ENCODE measurements around the gene AFF2.

Gene AFF2

GRCh38 chrX:148536961-148537360 lies 36.5 kb downstream of the AFF2 start:
- no peak for DNase-seq (ENCODE audit: low read depth in 2 of 2)

DNA sequence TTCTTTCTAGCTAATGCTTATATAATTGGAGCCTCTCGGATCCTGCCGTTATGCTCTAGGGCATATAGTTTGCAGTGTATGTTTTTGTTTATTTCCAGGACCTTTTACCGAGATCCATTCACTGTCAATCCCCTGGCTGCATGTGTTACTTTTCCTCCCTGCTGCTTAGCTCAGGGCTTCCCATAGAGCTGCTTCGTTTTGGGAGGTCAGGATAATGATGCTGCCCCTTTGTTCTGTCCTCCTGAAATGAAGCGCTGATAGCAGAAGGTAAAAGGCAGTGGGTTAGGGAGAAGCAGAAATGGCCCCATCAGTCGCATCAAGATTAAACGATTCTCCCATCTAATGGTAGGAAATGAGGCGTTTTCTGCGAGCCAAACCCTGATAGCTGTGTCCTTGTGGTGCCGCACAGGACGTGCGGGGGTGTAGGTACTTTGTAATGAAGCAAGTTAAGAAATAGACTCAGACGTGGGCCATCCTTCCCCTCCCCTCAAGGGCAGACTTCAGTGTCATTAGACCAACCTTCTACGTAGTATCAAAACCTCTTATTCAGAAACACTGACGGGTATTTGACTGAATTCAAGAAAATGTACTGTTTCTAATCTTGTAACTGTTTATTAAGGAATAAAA lies 37.3 kb downstream of the AFF2 start:
- no peak for DNase-seq (ENCODE audit: low read depth in 2 of 2)

DNA sequence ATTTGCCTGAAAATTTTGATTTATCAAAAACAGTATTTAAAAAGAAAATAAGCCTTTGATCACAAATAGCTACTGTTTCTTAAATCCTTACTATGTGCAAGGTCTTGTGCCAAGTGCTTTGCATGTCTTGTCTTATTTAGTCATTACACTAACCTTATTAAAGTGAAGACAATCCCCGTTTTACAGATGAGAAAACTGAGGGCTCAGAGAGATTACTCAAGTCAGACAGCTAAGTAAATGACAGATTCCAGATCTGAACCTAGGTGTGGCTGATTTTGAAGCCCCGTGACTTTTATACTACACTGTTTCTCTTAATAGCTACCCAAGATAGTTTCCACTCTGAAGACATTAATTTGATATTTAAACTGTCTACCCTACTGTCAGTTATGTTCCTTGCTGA lies 38.2 kb downstream of the AFF2 start:
- DNase-seq (ENCODE audit: low read depth in 2 of 2), result no peak

- no peak for DNase-seq (ENCODE audit: low read depth in 2 of 2)
These were observed 39.7 kb downstream of the AFF2 start for GRCh38 chrX:148540114-148540513.

DNA sequence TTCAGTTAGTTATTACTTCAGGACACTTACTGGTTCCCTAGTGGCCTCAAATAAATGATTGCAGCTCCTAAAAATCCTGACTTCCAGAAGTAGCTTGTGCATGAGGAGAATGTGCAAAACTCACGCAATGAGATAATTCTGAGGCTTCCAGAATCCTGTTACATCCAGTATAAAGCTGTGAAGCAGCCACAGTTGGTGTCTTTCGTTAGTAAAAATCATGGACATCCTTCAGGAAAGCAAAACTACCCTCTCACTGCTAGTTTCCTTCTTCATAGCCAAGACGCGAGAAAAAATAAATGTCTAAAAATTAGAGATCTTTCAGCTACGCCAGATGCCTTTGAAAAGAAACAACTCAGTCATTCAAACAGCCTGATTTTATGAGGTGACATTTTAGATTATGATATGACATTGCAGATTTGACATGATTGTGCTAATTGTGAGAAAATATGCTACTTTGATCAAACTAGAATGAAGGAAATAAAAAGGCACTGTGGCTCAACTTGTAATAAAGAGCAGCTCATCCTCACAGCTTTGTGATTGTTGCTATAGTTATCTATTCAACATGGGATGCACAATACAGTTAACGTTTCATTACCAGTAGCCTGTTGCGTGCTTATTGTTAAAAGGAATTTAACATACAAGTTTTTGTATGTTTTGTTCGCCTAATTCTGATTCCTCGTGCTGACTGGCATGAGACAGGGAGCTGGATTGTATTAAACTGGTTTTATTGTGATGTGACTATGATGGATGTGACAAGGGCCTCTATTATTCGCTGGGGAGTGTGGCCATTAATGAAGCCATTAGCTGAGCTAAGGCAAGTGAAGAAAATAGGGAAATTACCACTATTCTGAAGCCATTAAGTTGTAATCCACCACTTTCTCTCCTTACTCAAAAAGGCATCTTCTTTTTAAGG lies 40.5 kb downstream of the AFF2 start:
- DNase-seq (ENCODE audit: low read depth in 2 of 2), result no peak

GRCh38 chrX:148541584-148541940 lies 41.1 kb downstream of the AFF2 start:
- DNase-seq (ENCODE audit: low read depth in 2 of 2), result no peak

DNA sequence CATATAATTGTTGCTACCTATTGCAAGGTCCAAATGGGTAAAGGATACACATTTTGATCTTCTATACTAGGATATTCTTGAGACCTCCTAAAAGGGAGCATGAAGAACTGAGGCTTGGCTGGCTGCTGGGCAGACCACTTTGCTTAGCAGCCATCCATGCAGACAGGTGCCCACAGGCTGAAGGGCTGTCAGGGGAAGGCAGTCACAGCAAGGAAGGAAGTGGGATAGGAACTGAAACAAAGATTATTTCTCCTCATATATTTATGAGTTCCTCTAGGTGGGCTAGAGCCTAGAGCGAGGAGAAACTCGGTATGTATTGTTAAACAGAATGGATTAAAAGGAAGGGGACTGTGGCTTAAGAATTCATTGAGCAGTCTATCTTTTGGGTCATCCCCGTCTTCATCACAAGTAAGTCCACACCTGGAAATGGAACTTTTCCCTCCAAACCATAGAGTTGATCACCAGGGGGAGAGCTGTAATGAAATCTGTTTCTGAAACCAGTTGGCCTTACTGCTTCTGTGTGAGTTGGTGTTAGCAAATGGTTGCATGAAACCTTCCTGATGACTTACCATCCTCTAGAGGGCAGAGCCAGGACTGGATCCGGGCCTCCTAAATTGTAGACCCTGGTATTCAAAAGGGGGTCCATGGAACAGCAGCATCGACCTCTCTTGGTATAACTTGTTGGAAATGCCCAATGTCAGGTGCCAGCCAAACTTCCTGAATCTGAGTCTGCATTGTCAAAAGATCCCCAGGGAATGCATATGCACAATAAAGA lies 42.3 kb downstream of the AFF2 start:
- no peak for DNase-seq (ENCODE audit: low read depth in 2 of 2)

GRCh38 chrX:148552775-148553174 lies 52.4 kb downstream of the AFF2 start:
- no peak for DNase-seq (ENCODE audit: low read depth in 2 of 2)

DNA sequence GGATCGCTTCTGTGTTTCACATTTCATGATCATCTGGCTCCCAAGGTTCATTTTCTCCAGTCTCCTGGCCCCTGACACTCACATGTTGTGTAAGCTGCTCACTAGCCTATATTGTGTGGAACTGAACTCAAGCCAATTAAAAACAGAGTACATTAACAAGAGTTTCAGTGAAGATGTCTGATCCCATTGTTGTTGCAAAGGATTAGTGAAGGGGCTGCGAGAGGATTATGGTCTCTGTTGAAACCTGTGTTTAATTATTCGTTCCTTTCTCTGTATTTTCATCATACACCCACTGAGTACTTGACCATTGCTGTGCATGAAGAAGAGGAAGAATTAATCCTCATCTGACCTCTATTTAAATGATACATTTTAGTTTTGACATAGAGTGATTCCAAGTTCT lies 54.7 kb downstream of the AFF2 start:
- no peak for DNase-seq (ENCODE audit: low read depth in 2 of 2)

DNA sequence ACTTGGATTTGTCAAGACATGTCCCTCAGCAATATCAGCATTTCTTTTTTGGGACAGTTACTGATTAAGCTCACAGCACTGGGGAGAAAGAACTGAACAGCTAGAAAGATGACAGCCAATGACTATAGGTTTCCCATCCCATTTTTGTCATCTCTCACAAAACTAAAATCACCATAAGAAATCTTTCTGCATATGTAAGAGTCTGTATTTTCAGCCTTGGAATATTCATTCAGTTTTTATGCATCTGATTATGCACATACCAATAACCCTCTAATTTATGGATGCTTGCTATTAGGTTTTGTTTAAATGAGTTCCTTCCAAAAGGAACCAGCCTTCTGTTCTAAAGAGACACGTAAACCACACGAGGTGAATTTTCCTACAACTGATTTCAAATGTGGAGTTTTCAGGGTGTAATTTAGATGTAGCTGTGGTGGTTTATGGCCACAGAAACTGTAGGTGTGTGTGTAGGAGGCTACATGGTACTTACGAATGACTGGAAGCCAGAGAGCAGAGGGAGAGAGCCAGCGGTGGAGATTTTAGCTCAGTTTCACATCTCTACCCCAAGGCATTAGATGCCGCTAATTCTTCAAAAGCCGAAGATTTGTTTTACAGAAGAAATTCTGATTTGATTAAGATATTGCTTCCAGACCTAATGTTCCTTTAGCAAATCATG lies 55.3 kb downstream of the AFF2 start:
- no peak for DNase-seq (ENCODE audit: low read depth in 2 of 2)

GRCh38 chrX:148556498-148556897 lies 56.1 kb downstream of the AFF2 start:
- DNase-seq (ENCODE audit: low read depth in 2 of 2), result no peak

DNA sequence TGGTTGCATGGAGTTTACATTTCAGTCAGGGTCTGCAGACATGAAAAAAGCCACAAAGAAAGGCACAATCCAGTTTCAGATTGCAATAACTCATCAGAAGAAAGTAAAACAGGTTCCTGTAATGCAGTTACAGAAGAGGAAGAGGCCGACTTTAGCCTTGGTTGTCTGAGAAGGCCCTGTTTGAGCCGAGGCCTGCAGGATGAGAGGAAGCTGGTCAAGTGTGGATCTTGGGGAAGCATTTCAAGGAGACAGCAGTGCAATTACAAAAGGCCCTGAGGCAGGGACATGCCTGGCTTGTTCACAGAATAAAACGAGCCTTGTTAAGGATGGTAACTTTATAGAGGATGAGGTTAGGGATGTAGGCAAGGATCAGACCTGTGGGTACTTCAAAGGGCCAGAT lies 62.4 kb downstream of the AFF2 start:
- DNase-seq (ENCODE audit: low read depth in 2 of 2), result no peak

- DNase-seq (ENCODE audit: low read depth in 2 of 2), result no peak
These were observed 66.8 kb downstream of the AFF2 start for GRCh38 chrX:148567229-148567628.

DNA sequence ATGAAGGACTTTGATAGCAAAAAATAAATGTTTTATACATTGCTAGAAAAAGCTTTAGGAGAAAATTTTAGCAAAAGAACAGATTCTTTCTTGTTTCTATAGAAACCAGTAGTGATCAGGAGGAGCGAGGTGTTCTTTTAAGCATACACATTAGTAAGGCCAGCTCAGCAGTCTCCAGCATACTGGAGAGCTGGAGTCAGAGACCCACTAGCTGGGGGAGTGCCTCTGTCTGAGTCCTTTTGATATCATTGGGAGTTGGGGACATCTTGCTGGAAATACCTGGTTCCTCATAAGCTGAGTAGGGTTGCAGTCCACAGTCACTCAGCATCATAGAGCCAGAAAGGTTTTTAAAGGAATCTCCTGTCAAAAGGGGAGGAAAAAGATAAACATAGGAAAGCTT lies 67.4 kb downstream of the AFF2 start:
- DNase-seq (ENCODE audit: low read depth in 2 of 2), result no peak

GRCh38 chrX:148568763-148569162 lies 68.3 kb downstream of the AFF2 start:
- DNase-seq (ENCODE audit: low read depth in 2 of 2), result no peak

GRCh38 chrX:148572337-148572736 lies 71.9 kb downstream of the AFF2 start:
- no peak for DNase-seq (ENCODE audit: low read depth in 2 of 2)

- DNase-seq (ENCODE audit: low read depth in 2 of 2), result no peak
These were observed 72.7 kb downstream of the AFF2 start for GRCh38 chrX:148573119-148573518.

GRCh38 chrX:148574237-148574973 lies 74.0 kb downstream of the AFF2 start:
- DNase-seq (ENCODE audit: low read depth in 2 of 2), result no peak

DNA sequence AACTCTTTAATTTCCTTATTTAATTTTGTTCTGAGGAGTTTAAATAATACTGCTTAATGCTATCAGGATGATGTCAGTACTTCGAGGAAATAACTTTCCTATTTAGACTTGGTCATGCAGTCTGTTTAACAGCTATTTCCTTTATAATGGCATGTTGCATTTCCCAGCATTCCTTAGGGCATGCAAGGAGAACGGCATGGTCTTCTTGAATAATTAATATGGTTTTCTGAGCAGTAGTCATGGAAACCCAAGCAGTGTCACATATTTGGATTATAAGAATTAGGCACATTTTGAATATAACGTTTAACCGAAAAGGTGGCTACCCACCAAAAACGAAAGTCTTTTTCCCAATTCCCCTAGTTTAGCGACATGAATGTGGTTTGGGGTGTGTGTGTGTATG lies 76.0 kb downstream of the AFF2 start:
- DNase-seq (ENCODE audit: low read depth in 2 of 2), result no peak

DNA sequence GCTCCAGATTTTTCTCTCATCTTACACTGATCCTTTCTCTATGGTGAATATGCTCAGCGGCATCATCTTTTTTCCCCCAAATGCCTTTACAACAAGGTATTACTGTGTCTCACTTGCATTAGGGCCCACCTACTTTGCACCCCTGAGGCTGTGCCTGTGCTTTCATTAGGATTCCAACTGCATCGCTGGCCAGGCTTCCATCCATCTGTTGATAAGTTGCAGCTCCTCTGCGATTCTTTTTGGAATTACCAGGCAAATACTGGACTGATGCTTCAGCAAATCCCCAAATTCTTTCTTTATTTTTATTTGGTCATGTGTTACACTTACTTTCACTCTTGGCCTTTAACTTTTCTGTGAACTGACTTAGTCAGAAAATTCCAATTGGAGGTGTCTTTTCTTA lies 77.3 kb downstream of the AFF2 start:
- DNase-seq (ENCODE audit: low read depth in 2 of 2), result no peak

DNA sequence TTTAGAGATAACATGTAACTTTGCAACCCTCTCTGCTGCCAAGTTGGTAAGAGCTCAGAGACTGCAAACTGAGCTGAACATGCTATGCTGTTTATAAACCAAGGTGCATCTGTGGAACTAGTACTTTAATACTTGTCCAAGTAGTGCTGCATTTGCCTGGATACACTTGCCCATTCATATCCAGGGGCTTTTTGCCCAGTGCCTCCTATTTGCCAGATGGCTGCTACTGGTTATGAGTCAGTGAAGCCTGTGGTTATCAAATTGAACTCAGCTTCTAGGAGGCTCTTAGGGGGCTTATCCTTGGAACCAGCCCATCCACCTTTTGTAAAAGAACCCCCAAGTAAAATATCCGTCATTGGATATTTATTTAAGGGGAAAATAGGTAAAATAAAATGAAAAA lies 79.6 kb downstream of the AFF2 start:
- DNase-seq (ENCODE audit: low read depth in 2 of 2), result no peak

Measured in stimulated activated CD8-positive, alpha-beta memory T cell treated with anti-CD3 and anti-CD28 coated beads, Interleukin-2, amount 100 ng/mL, for 1 hour (primary cell).